ENCODE results near the gene SPATA9.
"Not testable (repeated sequence)": the region's sequence is repeated elsewhere in the genome, so short reads cannot be mapped to it uniquely, and the experiment has no call there.

SPATA9 gene

DNA sequence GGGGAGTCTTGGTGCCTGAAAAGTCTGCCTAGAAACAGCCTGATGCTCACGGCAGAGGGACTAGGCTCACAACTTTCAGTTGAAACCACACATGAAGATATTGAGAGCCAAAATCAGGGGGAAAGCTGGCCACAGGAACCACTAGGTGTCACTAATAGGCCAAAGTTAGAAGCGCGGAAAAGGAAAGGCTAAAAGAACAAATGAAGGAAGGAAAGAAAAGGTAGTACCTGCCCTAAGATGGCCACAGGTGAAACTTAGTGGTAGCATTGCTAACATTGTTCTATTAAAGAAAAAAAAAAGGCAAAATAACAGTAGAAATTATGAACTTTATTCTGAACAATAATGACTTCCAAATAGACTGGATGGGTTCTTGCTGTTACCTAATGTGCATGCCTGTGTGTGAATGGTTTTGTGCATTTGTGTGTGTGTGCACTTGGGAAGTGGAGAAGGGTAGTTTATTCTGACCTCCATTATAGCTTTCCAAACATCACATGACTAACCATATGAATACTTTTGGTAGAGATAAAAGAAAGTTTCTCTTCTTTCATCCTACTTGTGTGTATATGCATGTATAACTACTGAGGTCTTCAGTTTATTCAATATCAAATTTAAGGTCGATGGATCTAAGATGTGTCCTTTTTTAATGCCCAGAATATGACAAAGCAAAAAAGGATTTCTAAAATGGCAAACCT is 38.3 kb downstream of the SPATA9 start:
- DNase-seq, result peak; percentile 38 to 67 (median 60)

DNA sequence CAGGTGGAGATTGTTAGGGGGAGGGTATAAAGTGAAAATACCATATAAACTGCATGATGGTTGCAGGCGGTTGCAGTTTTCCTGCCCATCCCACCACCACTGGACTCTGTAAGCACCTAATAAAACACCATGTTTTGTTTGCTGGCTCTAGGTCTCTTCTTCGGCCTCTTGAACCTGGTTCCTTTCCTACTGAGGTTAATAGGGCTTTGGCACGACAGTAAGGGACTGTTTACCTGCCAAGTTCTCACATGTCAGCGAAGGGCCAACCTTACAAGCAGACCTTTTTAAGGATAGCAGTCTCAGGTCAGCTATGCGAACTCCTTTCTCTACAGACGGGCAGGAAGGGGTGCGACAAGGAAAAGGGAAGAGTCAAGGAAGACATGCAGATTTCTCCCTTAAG is 39.6 kb downstream of the SPATA9 start:
- no peak for DNase-seq

DNA sequence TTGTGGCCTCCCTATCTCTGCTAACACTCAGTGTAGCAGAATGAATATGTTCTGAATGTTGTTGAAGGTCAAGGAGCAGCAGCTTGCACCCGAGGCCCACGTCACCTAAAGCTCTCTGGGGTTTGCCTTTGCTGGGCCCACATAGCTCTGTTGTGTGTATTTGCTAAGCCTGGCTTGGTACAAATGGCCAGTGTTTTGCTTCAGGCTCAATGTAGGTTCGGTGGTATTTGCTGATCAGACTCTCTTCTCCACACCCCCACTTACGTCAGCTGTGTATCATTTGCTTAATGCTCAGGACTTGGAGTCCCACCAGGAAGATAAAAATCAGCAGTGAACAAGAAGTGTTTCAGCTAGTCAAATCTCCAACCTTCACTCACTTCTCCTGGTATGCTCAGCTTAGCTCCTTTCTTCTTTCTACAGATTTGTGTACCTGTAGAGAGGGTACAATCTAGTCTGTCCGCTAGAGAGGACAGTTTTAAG is 41.0 kb downstream of the SPATA9 start:
- no peak for DNase-seq

DNA sequence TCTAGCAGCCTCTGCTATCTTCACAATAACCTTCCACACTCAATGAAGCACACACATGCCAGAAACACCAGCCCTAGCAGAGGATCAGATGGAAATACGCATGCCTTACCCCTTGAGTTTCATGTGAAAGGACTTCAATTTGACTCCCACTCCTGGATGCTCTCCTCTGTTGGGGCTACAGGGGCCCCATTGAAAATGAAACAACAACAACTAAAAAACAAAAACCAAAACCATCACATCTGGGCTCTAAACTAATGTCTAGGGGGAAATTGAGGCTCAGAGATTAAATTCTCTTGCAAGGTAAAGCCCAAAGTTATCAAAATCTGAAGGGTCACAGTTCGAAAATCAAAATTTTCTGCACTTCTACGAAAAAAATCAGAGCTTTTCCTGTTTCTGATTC is 44.2 kb downstream of the SPATA9 start:
- DNase-seq, result no peak

DNA sequence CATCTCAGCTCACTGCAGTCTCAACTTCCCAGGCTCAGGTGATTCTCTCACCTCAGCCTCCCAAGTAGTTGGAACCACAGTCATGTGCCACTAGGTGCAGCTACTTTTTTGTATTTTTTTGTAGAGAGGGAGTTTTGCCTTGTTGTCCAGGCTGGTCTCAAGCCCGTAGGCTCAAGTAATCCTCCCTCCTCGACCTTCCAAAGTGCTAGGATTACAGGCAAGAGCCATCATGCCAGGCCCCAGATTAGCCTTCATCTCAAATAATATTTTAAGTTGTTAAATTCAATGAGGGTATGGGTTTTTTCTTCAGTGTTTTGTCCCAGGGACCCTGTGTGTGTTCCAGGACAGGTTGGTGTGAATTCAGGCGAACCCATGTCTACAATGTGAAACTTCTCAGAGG is 48.7 kb downstream of the SPATA9 start:
- DNase-seq, result no peak

DNA sequence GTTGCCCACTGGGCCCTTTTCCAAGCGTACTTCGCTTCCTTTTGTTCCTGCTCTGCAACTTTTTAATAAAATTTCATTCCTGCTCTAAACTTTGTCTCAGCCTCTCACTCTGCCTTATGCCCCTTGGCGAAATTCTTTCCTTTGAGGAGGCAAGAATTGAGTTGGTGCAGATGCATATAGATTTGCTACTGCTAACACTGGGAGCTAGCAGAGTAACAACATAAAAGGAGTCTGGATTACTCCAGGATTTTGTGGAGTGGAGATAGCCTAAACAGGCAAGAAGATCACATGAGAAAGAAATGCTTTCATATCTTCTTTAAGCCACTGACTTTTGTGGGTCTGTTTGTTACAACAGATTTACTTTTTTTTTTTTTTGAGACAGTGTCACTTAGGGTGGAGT is 49.1 kb downstream of the SPATA9 start:
- DNase-seq, result no peak

DNA sequence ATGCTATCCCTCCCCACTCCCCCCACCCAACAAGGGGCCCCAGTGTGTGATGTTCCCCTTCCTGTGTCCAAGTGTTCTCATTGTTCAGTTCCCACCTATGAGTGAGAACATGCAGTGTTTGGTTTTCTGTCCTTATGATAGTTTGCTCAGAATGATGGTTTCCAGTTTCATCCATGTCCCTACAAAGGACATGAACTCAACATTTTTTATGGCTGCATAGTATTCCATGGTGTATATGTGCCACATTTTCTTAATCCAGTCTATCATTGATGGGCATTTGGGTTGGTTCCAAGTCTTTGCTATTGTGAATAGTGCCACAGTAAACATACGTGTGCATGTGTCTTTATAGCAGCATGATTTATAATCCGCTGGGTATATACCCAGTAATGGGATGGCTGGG is 49.8 kb downstream of the SPATA9 start:
- DNase-seq, result not testable (repeated sequence)

DNA sequence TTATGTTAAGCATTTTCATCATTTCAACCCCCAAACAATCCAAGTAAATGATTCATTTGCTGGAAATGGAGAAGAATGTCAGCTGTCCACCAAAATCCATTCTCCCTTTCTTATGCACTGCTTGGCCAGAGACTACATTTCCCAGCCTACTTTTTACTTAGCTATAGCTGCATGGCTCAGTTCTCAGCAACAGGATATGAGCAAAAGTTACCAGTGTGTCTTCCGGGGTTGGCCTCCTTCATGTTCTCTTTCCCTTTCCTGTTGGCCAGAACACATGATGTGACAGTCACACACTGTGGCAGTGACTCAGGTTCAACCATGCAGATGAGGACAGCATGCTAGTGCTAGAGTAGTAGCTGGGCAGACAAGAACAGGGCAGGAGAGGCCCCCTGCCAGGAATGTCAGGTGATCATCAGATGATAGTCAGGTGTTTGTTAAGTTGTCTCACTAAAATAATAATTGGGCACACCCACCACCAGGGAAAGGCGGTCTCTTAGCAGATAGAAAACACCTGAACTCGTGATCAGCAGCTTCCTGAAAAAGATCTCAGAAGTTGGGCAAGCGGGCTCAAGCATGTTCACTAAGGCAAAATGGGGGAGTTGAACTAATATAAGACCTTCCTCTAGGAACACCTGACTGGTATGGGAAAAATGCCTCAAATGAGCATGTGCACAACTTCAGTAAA is 50.7 kb downstream of the SPATA9 start:
- DNase-seq, result peak; percentile 73 to 90 (median 82)

DNA sequence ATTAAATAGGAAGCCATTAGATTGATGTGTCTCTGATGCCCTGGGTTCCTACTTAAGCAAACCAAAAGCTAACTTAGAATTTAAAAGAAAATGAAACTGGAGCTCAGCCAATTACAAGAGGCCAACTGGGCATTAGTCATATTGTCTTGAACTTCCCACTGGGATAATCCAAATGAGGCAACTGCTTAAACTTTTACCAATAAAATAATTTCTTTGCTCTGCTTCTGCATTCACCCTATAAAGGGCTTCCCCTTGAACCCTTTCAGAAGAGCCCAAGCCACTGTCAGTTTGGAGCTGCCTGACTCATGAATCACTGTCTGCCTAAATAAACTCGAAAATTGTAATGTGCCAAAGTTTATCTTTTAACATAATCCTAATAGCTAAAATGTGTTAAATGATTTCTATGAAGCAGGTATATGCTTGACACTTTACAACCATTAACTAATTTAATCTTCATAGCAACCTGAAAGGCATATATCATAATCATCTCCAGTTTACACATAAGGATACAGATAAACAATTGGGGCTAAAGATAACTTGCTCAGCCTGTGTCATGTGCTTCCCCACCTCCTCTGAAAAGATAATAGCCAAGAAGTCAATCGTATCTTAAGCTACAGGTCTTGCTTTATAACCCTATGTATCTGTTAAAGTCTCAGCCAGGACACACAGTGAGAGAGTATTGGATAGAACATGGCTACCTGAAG is 51.4 kb downstream of the SPATA9 start:
- peak in 3 of 4 experiments; percentile 17 to 56 (median 55) for DNase-seq

DNA sequence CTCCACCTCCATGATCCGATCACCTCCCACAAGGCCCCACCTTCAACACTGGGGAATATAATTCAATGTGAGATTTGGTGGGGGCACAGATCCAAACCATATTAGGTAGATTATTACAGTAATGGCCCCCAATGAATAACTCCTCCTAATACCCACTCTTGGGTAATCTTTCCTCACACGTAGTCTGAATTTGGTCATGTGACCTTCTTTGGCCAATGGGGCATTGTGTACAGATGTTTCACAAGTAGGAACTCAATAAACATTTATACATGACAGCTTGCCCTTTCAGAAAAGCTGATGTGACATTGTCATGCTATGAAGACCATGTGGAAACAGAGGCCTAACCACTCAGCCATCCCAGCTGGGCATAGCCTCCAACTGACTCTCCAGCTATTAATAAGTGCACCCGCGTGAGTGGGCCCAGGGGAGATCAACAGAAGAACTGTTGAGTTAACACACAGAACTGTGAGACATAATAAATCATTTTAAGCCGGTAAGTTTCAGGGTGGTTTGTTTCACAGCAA is 52.3 kb downstream of the SPATA9 start:
- no peak for DNase-seq

DNA sequence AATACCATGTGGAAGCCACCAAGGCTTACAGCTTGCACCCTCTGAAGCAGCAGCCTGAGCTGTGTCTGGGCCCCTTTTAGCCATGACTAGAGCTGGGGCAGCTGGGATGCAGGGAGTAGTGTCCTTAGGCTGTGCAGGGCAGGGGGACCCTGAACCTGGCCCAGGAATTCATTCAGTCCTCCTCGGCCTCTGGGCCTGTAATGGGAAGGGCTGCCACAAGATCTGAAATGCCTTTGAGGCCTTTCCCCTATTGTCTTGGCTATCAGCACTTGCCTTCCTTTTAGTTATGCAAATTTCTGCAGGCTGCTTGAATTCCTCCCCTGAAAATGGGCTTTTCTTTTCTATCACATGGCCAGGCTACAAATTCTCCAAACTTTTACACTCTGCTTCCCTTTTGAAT is 53.9 kb downstream of the SPATA9 start:
- no peak for DNase-seq

DNA sequence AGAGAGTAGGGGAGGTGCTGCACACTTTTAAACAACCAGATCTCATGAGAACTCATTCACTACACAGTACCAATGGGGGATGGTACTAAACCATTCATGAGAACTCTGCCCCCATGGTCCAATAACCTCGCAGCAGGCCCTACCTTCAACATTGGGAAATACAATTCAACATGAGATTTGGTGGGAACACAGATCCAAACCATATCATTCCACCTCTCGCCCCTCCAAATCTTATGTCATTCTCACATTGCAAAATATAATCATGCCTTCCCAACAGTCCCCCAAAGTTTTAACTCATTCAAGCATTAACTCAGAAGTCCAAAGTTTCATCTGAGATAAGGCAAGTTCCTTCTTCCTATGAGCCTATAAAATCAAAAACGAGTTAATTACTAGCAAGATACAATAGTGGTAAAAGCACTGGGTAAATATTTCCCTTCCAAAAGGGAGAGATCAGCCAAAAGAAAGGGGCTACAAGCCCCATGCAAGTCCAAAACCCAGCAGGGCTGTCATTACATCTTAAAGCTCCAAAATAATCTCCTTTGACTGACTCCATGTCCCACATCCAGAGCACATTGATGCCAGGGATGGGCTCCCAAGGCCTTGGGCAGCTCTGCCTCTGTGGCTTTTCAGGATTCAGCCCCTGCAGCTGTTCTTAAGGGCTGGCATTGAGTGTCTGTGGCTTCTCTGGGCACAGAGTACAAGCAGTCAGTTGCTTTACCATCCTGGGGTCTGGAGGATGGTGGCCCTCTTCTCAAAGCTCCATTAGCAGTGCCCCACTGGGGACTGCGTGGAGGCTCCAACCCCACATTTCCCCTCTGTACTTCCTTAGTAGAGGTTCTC is 54.6 kb downstream of the SPATA9 start:
- DNase-seq, result no peak

DNA sequence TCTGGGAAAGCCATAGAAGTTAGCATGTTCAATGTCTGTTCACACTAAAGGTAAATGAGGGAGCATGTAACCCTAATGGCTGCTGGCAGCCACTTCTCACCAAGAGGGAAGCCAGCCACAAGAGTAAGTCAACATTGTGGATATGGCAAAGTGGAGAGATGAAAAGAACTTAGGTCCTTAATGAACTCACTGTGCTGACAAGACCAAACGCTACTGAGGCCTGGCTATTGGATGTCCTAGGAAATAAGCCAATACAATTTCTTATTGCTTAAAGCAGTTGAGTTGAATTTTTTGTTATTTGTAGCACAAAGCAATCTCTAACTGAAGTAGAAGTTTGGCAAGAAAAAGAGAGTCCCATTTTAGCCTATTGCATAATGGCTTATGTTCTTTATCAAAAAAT is 56.1 kb downstream of the SPATA9 start:
- no peak for DNase-seq

DNA sequence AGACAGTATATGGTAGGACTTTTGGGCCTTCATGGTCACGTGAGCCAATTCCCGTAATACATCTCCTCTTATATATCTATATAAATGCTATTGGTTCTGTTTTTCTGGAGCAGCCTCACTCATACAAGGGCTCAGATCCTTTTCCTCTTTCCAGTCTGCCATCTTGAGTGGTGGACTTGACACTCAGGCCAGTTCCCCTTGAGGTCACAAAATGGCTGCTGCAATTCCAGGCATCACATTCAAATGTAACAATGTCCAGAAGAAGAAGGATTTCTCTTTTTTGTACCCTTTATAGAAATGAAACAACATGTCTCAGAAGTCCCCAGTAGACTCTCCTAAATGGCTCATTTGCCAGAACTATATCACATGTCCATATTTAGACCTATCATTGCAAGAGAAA is 58.4 kb downstream of the SPATA9 start:
- no peak for DNase-seq

DNA sequence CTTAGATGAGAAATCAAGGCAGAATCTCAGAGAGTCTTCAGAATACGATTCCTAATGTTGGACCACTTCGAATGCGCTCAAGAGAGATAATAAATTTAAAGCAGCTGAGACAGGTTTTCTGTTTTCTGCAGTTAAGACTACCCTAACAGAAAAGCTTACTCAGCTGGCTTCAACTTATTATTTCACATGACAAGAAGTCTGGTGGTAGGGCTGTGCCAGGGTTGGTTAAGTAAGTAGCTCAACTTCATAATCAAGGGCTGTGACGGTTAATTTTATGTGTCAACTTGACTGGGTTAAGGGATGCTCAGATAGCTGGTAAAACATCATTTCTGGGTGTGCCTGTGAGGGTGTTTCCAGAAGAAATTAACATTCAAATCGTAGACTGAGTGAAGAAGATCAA is 59.1 kb downstream of the SPATA9 start:
- no peak for DNase-seq

DNA sequence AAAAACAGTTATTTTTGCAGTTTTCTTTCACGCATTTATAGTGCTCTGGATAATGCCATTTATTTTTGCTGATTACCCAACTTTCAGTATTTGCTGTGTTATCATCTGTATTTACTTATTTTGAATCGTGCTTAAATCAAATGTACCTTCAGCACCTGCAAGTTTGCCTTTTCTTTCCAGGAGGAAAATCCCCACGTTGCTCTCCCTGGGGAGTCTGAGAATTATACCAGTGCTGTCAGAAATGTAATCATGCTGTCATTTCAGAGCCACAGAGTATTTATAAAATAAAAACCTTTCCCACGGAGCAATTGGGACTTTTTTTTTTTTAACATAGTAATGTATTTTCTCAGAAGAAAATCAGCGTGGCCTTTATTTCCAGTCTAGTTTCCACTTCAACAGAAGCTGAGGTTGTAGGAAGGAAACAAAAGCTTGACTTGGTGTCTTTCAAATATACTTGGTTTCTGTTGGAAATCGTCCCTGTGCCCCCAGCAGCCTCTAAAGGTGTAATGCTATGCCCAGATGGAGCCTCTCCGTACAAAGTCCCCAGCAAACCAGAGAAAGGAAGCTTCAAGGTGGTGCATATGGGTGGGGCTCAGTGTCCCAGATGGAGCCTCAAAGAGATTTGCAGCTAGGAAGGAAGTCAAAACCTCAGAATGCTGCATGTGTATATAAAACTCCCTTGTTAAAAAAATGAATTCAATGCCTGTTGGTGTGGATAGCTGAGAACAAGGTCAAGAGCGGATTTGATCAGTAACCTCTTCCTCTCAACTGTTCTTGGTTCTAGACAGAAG is 60.8 kb downstream of the SPATA9 start:
- DNase-seq, result no peak

DNA sequence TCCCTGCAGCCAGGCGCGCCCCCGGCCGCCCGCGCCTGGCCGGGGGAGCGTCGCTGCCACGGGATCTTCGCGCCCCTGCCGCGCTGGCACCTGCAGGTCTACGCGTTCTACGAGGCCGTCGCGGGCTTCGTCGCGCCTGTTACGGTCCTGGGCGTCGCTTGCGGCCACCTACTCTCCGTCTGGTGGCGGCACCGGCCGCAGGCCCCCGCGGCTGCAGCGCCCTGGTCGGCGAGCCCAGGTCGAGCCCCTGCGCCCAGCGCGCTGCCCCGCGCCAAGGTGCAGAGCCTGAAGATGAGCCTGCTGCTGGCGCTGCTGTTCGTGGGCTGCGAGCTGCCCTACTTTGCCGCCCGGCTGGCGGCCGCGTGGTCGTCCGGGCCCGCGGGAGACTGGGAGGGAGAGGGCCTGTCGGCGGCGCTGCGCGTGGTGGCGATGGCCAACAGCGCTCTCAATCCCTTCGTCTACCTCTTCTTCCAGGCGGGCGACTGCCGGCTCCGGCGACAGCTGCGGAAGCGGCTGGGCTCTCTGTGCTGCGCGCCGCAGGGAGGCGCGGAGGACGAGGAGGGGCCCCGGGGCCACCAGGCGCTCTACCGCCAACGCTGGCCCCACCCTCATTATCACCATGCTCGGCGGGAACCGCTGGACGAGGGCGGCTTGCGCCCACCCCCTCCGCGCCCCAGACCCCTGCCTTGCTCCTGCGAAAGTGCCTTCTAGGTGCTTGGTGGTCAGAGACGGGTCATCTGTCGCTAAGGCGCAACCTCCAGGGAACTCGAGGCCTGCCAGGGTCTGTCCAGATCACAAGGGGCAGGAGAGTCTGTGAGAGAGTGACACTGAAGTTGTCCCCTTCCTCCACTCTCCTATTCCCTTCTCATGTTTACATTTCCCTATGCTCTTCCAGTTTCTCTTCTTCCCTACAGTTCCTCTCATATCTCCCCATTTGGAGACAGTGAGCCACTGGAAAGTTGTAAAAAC is 61.6 kb downstream of the SPATA9 start:
- peak; percentile 27 to 66 (median 44) for DNase-seq

DNA sequence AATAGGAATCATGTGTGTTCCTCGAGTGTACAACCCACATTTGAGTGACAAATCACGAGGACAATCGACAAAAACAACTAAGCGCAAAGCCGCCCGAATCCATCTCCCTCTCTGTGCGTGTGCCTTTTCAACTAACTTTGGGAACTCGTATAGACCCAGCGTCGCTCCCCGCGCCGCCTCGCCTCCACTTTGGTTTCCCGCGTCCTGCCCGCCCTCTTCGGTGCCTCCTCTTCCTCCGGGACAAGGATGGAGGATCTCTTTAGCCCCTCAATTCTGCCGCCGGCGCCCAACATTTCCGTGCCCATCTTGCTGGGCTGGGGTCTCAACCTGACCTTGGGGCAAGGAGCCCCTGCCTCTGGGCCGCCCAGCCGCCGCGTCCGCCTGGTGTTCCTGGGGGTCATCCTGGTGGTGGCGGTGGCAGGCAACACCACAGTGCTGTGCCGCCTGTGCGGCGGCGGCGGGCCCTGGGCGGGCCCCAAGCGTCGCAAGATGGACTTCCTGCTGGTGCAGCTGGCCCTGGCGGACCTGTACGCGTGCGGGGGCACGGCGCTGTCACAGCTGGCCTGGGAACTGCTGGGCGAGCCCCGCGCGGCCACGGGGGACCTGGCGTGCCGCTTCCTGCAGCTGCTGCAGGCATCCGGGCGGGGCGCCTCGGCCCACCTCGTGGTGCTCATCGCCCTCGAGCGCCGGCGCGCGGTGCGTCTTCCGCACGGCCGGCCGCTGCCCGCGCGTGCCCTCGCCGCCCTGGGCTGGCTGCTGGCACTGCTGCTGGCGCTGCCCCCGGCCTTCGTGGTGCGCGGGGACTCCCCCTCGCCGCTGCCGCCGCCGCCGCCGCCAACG is 62.5 kb downstream of the SPATA9 start, which contains the start of gene GPR150:
GPR150 (plus strand) TSS at position 58 of the 840 bp plus-strand sequence; CDS start at position 247, 189 bp downstream.
- DNase-seq, result peak; percentile 72 to 89 (median 80)

DNA sequence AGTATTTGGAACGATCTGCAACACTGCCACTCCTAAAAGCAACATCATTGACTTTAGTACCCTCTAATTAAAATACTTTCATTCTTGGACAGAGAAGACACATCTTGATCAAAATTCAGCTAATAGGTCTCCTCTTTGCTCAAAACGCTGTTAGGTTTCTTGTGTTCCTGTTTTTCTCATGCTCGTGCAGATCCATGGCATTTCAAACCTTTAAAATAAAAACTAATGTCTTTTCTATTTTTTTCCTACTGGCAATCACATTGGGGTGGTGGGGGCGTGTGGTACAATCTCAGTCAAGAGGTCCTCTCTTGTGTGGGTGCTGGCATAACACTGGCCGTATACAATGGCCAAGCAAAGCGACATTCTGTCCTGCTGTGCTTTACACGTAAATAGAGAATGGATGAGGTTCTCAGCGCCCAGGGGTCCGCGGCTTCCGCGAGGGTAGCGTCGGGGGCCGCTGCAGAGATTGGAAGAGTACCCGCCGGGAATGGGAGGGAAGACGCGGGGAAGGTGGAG is 63.2 kb downstream of the SPATA9 start:
- peak in 2 of 4 experiments; percentile 22 to 32 for DNase-seq

Data from suppressor macrophage (primary cell).